Testis (tissue), 2 donors: ENCODE measurements around the gene ESR1.

ENCODE experiments used
- CTCF ChIP-seq, 3 experiments: fragments of 450-650 bp in 2 of 3; fragments of 200-600 bp in 1 of 3; sonication (generic) in 1 of 3; IDR thresholded peaks; one replicate each; pipeline ENCODE4 v1.5.1; 2016 to 2019; ENCODE audit warnings: antibody characterized with exemption in 3 of 3, mild to moderate bottlenecking in 2 of 3, moderate library complexity in 1 of 3
- POLR2A ChIP-seq: fragments of 450-650 bp; IDR thresholded peaks from one replicate; pipeline ENCODE4 v1.6.1; 2017; ENCODE audit warnings: antibody characterized with exemption, mild to moderate bottlenecking, moderate library complexity

- TF ChIP-seq CTCF (IDR thresholded peaks at IDR 0.05), result no peak
- TF ChIP-seq POLR2A, result no peak
Observed at GRCh38 chr6:152063170-152063921, 255.9 kb downstream of the ESR1 start.
